Vagina (tissue), 2 donors: Measurements from ENCODE around the gene THADA. TPM values are rescaled to one million over a fixed set of nuclear protein-coding genes. Genes with fewer than 3 reads are reported as not detected.

ENCODE experiments used
- DNase-seq, 2 donors: peaks; one replicate each; pipeline ENCODE4 v3.0.0-alpha.2; 2017; ENCODE audit errors: extremely low spot score in 2 of 2
- H3K27ac ChIP-seq: fragments of 200-600 bp; sonication (generic); one replicate; pipeline ENCODE4 v1.5.1; 2019
- H3K27me3 ChIP-seq: fragments of 200-600 bp; sonication (generic); one replicate; pipeline ENCODE4 v1.5.1; 2019
- H3K36me3 ChIP-seq, 2 donors: fragments of 200-600 bp; sonication (generic); one replicate each; pipeline ENCODE4 v1.5.1; 2017 to 2019
- H3K4me1 ChIP-seq: fragments of 200-600 bp; sonication (generic); one replicate; pipeline ENCODE4 v1.5.1; 2019
- H3K4me3 ChIP-seq, 2 donors: fragments of 200-600 bp; sonication (generic); 1 replicate in 1 of 2; 2 replicates in 1 of 2; pipeline ENCODE4 v1.5.1; 2016 to 2019
- H3K9me3 ChIP-seq: fragments of 200-600 bp; sonication (generic); one replicate; pipeline ENCODE4 v1.5.1; 2019
- POLR2A ChIP-seq, 2 donors: fragments of 450-650 bp; IDR thresholded peaks; one replicate each; pipeline ENCODE4 v1.6.1; 2017; ENCODE audit warnings: antibody characterized with exemption in 2 of 2, mild to moderate bottlenecking in 2 of 2, moderate library complexity in 2 of 2
- POLR2AphosphoS5 ChIP-seq, 2 donors: sonication (generic); formaldehyde crosslinking; IDR thresholded peaks; one replicate each; pipeline ENCODE4 v1.9.0; 2017; ENCODE audit warnings: antibody characterized with exemption in 2 of 2, mild to moderate bottlenecking in 2 of 2, low read depth in 1 of 2; ENCODE audit not compliant: insufficient read depth in 1 of 2
- intact Hi-C: fragments of 100-400 bp; cut with DNase I; formaldehyde crosslinking; loops from one replicate; pipeline ENCODE4 v1.15.1; 2023
- total RNA-seq: library from RNA; depleted of rRNA; stranded (reverse); fragments of >200 nt; gene quantifications from one replicate; pipeline ENCODE4 v1.2.3, GENCODE V29; 2016
- TF ChIP-seq, protein P1 (sequence below), 3 experiments: fragments of 450-650 bp in 2 of 3; fragments of 200-600 bp in 1 of 3; sonication (generic) in 1 of 3; IDR thresholded peaks; one replicate each; pipeline ENCODE4 v1.5.1; 2017 to 2019; ENCODE audit warnings: antibody characterized with exemption in 3 of 3, mild to moderate bottlenecking in 2 of 3, moderate library complexity in 2 of 3

The THADA gene
- total RNA-seq, 1 donor from 2014 or later, result 32.2 TPM

DNA sequence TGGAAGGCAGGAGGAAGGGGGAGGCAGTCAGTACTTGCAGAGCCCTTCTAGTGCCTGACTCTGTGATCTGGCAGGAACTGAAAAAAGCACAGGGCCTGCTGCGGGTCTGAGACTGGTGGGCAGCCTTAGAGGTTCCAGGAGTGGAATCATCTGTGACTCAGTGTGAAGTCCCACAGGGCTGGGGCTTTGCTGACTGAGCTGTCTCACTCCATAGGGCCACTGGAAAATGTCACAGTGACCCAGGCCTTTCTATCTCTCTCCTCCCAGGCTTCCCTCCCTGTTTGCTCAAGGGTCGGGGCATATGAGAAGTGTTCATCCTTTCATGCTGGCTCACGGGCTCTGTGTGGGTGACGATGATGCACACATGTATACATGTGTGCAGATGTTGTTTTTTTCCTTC, 322.3 kb downstream of the THADA start:
- TF ChIP-seq POLR2AphosphoS5 (IDR thresholded peaks at IDR 0.05; ENCODE audit: insufficient read depth in 1 of 2, low read depth in 1 of 2) (no peak), POLR2A (IDR thresholded peaks at IDR 0.05) (no peak)
- TF ChIP-seq, protein P1, sequence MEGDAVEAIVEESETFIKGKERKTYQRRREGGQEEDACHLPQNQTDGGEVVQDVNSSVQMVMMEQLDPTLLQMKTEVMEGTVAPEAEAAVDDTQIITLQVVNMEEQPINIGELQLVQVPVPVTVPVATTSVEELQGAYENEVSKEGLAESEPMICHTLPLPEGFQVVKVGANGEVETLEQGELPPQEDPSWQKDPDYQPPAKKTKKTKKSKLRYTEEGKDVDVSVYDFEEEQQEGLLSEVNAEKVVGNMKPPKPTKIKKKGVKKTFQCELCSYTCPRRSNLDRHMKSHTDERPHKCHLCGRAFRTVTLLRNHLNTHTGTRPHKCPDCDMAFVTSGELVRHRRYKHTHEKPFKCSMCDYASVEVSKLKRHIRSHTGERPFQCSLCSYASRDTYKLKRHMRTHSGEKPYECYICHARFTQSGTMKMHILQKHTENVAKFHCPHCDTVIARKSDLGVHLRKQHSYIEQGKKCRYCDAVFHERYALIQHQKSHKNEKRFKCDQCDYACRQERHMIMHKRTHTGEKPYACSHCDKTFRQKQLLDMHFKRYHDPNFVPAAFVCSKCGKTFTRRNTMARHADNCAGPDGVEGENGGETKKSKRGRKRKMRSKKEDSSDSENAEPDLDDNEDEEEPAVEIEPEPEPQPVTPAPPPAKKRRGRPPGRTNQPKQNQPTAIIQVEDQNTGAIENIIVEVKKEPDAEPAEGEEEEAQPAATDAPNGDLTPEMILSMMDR (IDR thresholded peaks at IDR 0.05), result no peak
- Histone ChIP-seq H3K4me3 (no peak overlapping the region), H3K27ac (peak overlapping the region; percentile 75), H3K4me1 (peaks cover 61% of the 10 kb centered on the region), H3K9me3 (no peaks in the 10 kb centered on the region), H3K36me3 (no peaks in the 10 kb centered on the region), H3K27me3 (no peaks in the 10 kb centered on the region)
- no peak for DNase-seq
- intact Hi-C loops, result no loop called here

DNA sequence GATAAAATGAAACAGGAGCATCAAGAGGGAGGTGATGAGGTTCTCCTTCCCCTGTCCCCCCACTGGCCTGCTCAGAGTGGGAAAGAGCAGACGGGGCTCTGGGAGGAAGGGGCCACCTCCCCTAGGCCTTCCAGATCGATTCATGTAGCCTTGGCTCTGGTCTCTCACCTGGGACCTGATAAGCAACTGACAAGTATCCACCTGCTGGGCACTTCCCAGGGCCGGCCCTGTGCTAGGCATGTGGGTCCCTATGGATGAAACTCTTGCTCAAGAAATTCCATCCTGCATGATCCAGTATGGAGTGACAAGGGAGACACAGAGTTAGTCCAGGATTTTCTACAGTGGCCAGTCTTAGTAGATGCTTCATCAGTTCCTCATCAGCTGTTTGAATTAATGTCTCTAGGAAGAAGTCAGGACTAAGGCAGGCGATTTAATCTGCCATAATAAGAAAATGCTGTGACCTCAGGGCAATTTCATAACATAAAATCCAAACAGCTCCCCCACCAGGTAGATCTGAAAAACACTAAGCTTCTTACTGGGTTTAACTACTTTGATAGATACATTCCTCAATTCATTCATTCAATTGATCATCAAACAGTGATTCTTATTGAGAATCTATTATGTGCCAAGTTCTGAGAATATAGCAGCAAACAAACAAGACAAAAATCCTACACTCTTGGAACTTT, 324.8 kb downstream of the THADA start:
- Histone ChIP-seq H3K27ac (peak overlapping the region; percentile 88), H3K4me3 (no peak overlapping the region), H3K9me3 (no peaks in the 10 kb centered on the region), H3K36me3 (no peaks in the 10 kb centered on the region), H3K27me3 (no peaks in the 10 kb centered on the region), H3K4me1 (peaks cover 57% of the 10 kb centered on the region)
- intact Hi-C loops, result no loop called here
- TF ChIP-seq, protein P1 (IDR thresholded peaks at IDR 0.05), result no peak
- TF ChIP-seq POLR2AphosphoS5 (IDR thresholded peaks at IDR 0.05; ENCODE audit: insufficient read depth in 1 of 2, low read depth in 1 of 2), result no peak
- TF ChIP-seq POLR2A (IDR thresholded peaks at IDR 0.05), result no peak
- no peak for DNase-seq

DNA sequence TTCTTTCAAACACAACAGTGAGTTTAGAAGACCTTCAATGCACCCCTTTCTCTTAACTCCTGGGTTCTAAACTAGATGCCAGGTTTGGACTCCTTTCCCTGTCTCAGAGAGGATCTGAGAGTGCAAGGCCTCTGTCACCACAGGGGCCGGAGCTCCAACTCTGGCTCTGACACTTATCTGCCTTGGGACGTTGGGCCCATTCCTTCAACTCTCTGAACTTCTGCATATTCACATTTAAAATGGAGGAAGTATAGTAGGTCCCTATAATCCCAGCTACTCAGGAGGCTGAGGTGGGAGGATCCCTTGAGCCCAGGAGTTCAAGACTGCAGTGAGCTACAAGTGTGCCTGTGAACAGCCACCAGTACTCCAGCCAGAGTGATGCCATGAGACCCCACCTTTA, 325.4 kb downstream of the THADA start:
- Histone ChIP-seq H3K27me3 (no peaks in the 10 kb centered on the region), H3K27ac (peak overlapping the region; percentile 88), H3K9me3 (no peaks in the 10 kb centered on the region), H3K36me3 (no peaks in the 10 kb centered on the region), H3K4me3 (no peak overlapping the region), H3K4me1 (peaks cover 51% of the 10 kb centered on the region)
- no peak for DNase-seq
- TF ChIP-seq POLR2A (IDR thresholded peaks at IDR 0.05) (no peak), POLR2AphosphoS5 (IDR thresholded peaks at IDR 0.05; ENCODE audit: insufficient read depth in 1 of 2, low read depth in 1 of 2) (no peak)
- TF ChIP-seq, protein P1 (IDR thresholded peaks at IDR 0.05), result no peak
- intact Hi-C loops, result no loop called here

DNA sequence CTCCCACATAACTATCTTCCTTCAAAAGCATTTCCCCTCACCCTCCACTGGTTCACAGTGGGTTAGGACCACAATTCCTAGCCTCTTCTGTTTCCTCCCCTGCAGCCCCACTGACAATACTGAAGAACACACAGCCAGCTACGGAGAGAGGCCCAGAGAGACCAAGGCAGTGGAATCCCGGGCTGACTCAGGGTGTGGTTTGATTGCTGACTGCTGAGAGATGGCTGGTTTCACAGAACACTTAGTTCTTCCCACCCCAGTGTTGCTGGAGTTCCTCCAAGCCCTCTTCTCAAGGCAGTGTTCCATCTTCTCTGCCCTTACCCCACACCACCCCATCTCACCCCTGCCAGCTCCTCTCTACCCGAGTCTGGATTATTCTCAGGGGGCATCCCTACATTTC, 326.1 kb downstream of the THADA start:
- intact Hi-C loops, result no loop called here
- Histone ChIP-seq H3K9me3 (no peaks in the 10 kb centered on the region), H3K27ac (peak overlapping the region; percentile 88), H3K36me3 (no peaks in the 10 kb centered on the region), H3K4me3 (no peak overlapping the region), H3K4me1 (peaks cover 49% of the 10 kb centered on the region), H3K27me3 (no peaks in the 10 kb centered on the region)
- no peak for TF ChIP-seq POLR2A (IDR thresholded peaks at IDR 0.05)
- TF ChIP-seq POLR2AphosphoS5 (IDR thresholded peaks at IDR 0.05; ENCODE audit: insufficient read depth in 1 of 2, low read depth in 1 of 2), result peak in 1 of 2 donors; percentile 31
- no peak for DNase-seq

DNA sequence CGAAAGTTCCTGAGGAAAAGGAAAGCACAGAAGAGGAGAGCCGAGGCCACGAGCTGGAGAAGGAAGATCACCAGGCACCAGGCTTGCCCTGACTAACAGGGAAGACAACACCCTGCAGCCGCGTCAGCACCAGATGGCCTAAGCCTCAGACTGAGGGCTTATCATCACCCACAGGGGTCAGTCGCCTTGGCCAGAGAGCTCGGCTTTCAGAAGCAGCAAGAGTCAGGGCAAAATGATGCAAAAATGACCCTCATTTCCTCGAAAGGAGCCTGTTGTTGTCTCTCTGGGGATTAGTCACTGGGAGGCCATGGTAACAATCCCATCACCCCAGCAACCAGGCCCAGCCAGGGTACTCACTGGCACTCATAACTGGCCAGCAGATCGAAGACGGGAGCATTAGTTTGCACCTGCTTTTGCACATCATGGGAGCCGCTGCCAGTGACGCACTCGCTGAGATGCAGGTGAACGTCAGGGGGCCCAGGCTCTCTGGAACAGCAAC, 326.7 kb downstream of the THADA start:
- intact Hi-C loops, result no loop called here
- H3K27me3 ChIP-seq, result no peaks in the 10 kb centered on the region
- H3K4me1 ChIP-seq, result peaks cover 46% of the 10 kb centered on the region
- no peak for DNase-seq
- no peaks in the 10 kb centered on the region for H3K9me3 ChIP-seq
- peak; percentile 16 to 77 for TF ChIP-seq POLR2AphosphoS5 (IDR thresholded peaks at IDR 0.05; ENCODE audit: insufficient read depth in 1 of 2, low read depth in 1 of 2)
- TF ChIP-seq POLR2A (IDR thresholded peaks at IDR 0.05), result no peak
- no peak overlapping the region for H3K4me3 ChIP-seq
- H3K27ac ChIP-seq, result peak overlapping the region; percentile 88
- no peaks in the 10 kb centered on the region for H3K36me3 ChIP-seq
